Fibroblast of skin of back (primary cell): ENCODE data around the gene GOLGA6L7.
"Not testable (repeated sequence)": the region's sequence is repeated elsewhere in the genome, so short reads cannot be mapped to it uniquely, and the experiment has no call there.

Source experiments
- DNase-seq: peaks from one replicate; pipeline ENCODE4 v3.0.0-alpha.2; 2013

The GOLGA6L7 gene

GRCh38 chr15:28884151-28884940 is 35.9 kb upstream of the GOLGA6L7 start:
- no peak for DNase-seq

GRCh38 chr15:28881600-28881999 is 33.2 kb upstream of the GOLGA6L7 start:
- no peak for DNase-seq

- peak; percentile 21 for DNase-seq
Observed at GRCh38 chr15:28881170-28881569, 32.7 kb upstream of the GOLGA6L7 start.

GRCh38 chr15:28880680-28881079 is 32.2 kb upstream of the GOLGA6L7 start:
- DNase-seq: no peak

GRCh38 chr15:28879551-28879950 is 31.1 kb upstream of the GOLGA6L7 start:
- DNase-seq: no peak

GRCh38 chr15:28878209-28878608 is 29.8 kb upstream of the GOLGA6L7 start:
- DNase-seq: no peak

GRCh38 chr15:28876845-28877185 is 28.4 kb upstream of the GOLGA6L7 start:
- no peak for DNase-seq

GRCh38 chr15:28876131-28876844 is 27.8 kb upstream of the GOLGA6L7 start:
- no peak for DNase-seq

- no peak for DNase-seq
Observed at GRCh38 chr15:28875461-28876000, 27.1 kb upstream of the GOLGA6L7 start.

GRCh38 chr15:28873585-28874190 is 25.2 kb upstream of the GOLGA6L7 start:
- no peak for DNase-seq

GRCh38 chr15:28873006-28873405 is 24.6 kb upstream of the GOLGA6L7 start:
- DNase-seq: no peak

GRCh38 chr15:28871168-28871567 is 22.7 kb upstream of the GOLGA6L7 start:
- no peak for DNase-seq

- no peak for DNase-seq
Observed at GRCh38 chr15:28868744-28869345, 20.4 kb upstream of the GOLGA6L7 start.

GRCh38 chr15:28861589-28862293 is 13.3 kb upstream of the GOLGA6L7 start:
- not testable (repeated sequence) for DNase-seq

GRCh38 chr15:28861031-28861534 is 12.6 kb upstream of the GOLGA6L7 start:
- no peak for DNase-seq

- DNase-seq: not testable (repeated sequence)
Observed at GRCh38 chr15:28854578-28854977, 6.1 kb upstream of the GOLGA6L7 start.

GRCh38 chr15:28853654-28854053 is 5.2 kb upstream of the GOLGA6L7 start:
- DNase-seq: not testable (repeated sequence)

- DNase-seq: not testable (repeated sequence)
Observed at GRCh38 chr15:28849766-28850165, 1.3 kb upstream of the GOLGA6L7 start.

GRCh38 chr15:28849271-28849670 is 827 bp upstream of the GOLGA6L7 start:
- not testable (repeated sequence) for DNase-seq

- DNase-seq: not testable (repeated sequence)
Observed at GRCh38 chr15:28847959-28848358, 485 bp downstream of the GOLGA6L7 start.

- DNase-seq: not testable (repeated sequence)
Observed at GRCh38 chr15:28847247-28847646, 1.2 kb downstream of the GOLGA6L7 start.

GRCh38 chr15:28844147-28844546 is 4.3 kb downstream of the GOLGA6L7 start:
- DNase-seq: not testable (repeated sequence)
